Measurements from ENCODE around the gene HECTD3. TPM values are rescaled to one million over a fixed set of nuclear protein-coding genes. Genes with fewer than 3 reads are reported as not detected.
A peak's percentile ranks its signal among the peaks of the same experiment; 100 is the strongest.

HECTD3 gene
- total and polyA plus RNA-seq, 9 of the 15 experiments (the other 6 are each of a cell fraction or from before 2014, with no cell fraction given) = 6.3 to 50.8 (median 18.9) TPM

DNA sequence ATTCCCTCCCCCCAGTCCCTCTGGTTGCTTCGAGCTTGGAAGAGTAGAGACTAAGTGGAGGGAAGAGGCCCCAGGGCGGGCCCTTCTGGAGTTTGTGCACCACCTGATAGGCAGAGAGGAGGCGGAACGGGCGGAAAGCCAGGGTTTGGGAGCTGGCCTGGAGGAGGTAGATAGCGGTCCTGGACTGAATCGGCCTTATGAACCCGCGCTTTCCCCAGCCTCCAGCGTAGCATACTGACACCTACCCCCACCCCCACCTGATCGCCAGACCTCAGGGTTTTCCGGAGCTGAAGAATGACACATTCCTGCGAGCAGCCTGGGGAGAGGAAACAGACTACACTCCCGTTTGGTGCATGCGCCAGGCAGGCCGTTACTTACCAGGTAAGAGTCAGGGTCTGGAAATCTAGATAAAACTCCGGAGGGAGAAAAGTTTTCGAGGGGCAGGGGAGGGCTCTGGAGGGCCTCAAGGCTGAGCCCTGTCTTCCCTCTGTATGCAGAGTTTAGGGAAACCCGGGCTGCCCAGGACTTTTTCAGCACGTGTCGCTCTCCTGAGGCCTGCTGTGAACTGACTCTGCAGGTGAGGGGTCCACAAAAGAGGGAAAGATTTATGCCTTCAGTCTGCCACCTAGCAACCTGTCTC lies 1.6 kb upstream of the HECTD3 start (continued):
- TF ChIP-seq SNIP1 (IDR thresholded peaks at IDR 0.05; ENCODE audit: low read depth) (no peak), PCBP1 (IDR thresholded peaks at IDR 0.05; ENCODE audit: low read depth, low read length, poor library complexity, severe bottlenecking) (no peak), ZNF146 (CRISPR knock-in tag; IDR thresholded peaks at IDR 0.05; ENCODE audit: unreplicated experiment) (no peak), MECOM (CRISPR knock-in tag; IDR thresholded peaks at IDR 0.05) (peak; percentile 70; the same call in 1 of the 2 replicates), CREM (IDR thresholded peaks at IDR 0.05; ENCODE audit: low read depth) (peak; percentile 90), ELF4 (CRISPR knock-in tag; IDR thresholded peaks at IDR 0.05) (no peak; the same call in 1 of the 2 replicates), CTBP1 (IDR thresholded peaks at IDR 0.05; ENCODE audit: borderline replicate concordance) (peak; percentile 84), ZNF253 (CRISPR knock-in tag; conservative IDR thresholded peaks at IDR 0.05) (no peak), NELFE (IDR thresholded peaks at IDR 0.05; ENCODE audit: insufficient read depth, insufficient read length) (no peak), RBM22 (IDR thresholded peaks at IDR 0.05; ENCODE audit: low read depth, low read length, poor library complexity, severe bottlenecking) (peak; percentile 43), CBX1 (IDR thresholded peaks at IDR 0.05; ENCODE audit: low read depth) (peak; percentile 28; the same call in 1 of the 2 replicates), XRCC4 (IDR thresholded peaks at IDR 0.05; ENCODE audit: extremely low read depth, insufficient read depth, insufficient read length) (no peak), ZNF699 (CRISPR knock-in tag; IDR thresholded peaks at IDR 0.05; ENCODE audit: insufficient replicate concordance) (no peak), GTF2E2 (tag; IDR thresholded peaks at IDR 0.05) (0 out of 2 replicates have a peak, but pooled peaks have one; percentile 48), GATA2 (CRISPR knock-in tag; IDR thresholded peaks at IDR 0.05) (peak; percentile 92), NFYB (IDR thresholded peaks at IDR 0.05; ENCODE audit: extremely low read depth, insufficient read length) (no peak), HLTF (IDR thresholded peaks at IDR 0.05) (0 out of 2 replicates have a peak, but pooled peaks have one; percentile 59), HDAC6 (IDR thresholded peaks at IDR 0.05; ENCODE audit: low read depth, low read length) (no peak), SNRNP70 (optimal IDR thresholded peaks at IDR 0.05; ENCODE audit: low read depth, low read length) (no peak), HOXB6 (CRISPR knock-in tag; IDR thresholded peaks at IDR 0.05; ENCODE audit: borderline replicate concordance) (no peak), MTA1 (IDR thresholded peaks at IDR 0.05; ENCODE audit: borderline replicate concordance) (peak; percentile 58), FOS (IDR thresholded peaks at IDR 0.05; ENCODE audit: extremely low read depth, insufficient read length) (no peak), SRSF3 (IDR thresholded peaks at IDR 0.05; ENCODE audit: insufficient read depth, low read length) (no peak)
- TF ChIP-seq, protein P1, sequence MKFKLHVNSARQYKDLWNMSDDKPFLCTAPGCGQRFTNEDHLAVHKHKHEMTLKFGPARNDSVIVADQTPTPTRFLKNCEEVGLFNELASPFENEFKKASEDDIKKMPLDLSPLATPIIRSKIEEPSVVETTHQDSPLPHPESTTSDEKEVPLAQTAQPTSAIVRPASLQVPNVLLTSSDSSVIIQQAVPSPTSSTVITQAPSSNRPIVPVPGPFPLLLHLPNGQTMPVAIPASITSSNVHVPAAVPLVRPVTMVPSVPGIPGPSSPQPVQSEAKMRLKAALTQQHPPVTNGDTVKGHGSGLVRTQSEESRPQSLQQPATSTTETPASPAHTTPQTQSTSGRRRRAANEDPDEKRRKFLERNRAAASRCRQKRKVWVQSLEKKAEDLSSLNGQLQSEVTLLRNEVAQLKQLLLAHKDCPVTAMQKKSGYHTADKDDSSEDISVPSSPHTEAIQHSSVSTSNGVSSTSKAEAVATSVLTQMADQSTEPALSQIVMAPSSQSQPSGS (CRISPR knock-in tag; IDR thresholded peaks at IDR 0.05) = no peak
- TF ChIP-seq, protein P2, sequence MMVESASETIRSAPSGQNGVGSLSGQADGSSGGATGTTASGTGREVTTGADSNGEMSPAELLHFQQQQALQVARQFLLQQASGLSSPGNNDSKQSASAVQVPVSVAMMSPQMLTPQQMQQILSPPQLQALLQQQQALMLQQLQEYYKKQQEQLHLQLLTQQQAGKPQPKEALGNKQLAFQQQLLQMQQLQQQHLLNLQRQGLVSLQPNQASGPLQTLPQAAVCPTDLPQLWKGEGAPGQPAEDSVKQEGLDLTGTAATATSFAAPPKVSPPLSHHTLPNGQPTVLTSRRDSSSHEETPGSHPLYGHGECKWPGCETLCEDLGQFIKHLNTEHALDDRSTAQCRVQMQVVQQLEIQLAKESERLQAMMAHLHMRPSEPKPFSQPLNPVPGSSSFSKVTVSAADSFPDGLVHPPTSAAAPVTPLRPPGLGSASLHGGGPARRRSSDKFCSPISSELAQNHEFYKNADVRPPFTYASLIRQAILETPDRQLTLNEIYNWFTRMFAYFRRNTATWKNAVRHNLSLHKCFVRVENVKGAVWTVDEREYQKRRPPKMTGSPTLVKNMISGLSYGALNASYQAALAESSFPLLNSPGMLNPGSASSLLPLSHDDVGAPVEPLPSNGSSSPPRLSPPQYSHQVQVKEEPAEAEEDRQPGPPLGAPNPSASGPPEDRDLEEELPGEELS (CRISPR knock-in tag; IDR thresholded peaks at IDR 0.05; ENCODE audit: borderline replicate concordance) = no peak
- TF ChIP-seq, protein P3, sequence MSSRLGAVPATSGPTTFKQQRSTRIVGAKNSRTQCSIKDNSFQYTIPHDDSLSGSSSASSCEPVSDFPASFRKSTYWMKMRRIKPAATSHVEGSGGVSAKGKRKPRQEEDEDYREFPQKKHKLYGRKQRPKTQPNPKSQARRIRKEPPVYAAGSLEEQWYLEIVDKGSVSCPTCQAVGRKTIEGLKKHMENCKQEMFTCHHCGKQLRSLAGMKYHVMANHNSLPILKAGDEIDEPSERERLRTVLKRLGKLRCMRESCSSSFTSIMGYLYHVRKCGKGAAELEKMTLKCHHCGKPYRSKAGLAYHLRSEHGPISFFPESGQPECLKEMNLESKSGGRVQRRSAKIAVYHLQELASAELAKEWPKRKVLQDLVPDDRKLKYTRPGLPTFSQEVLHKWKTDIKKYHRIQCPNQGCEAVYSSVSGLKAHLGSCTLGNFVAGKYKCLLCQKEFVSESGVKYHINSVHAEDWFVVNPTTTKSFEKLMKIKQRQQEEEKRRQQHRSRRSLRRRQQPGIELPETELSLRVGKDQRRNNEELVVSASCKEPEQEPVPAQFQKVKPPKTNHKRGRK (tag; IDR thresholded peaks at IDR 0.05) = no peak
